ENCODE measurements around the gene PIRT.

Gene PIRT

DNA sequence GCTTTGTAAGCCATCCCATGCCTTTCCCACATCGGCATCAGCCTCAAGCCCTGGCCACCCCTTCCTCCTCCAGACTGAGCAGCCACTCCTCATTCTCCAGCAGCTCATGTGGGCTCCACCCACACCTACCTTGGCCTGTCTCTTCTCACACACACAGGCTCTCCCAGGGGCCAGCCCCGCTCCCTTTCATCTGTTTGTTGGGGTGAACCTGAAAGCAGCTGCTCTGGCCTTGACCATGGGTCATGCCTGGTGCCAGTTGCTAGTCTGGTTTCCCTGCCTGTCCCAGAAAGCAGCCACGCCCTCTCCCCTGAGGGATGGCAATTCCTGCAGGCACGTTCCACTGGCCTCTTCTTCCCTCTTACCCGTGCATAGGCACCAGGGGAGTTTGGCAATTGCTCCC, 22.6 kb downstream of the PIRT start:
- no peak for DNase-seq

DNA sequence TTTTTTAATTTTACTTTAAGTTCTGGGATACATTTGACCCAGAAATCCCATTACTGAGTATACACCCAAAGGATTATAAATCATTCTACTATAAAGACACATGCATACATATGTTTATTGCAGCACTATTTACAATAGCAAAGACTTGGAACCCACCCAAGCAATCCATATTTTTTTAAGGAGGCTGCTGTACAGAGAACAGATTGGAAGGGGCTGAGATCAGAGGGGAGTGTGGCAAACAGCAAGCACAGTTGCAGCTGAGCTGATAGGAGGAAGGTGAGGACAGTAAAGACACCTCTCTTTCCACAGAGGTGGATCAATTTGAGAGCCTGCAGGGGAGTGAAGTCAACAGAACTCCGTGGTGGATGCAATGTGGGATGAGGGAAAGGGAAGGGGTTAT, 23.8 kb downstream of the PIRT start:
- no peak for DNase-seq

DNA sequence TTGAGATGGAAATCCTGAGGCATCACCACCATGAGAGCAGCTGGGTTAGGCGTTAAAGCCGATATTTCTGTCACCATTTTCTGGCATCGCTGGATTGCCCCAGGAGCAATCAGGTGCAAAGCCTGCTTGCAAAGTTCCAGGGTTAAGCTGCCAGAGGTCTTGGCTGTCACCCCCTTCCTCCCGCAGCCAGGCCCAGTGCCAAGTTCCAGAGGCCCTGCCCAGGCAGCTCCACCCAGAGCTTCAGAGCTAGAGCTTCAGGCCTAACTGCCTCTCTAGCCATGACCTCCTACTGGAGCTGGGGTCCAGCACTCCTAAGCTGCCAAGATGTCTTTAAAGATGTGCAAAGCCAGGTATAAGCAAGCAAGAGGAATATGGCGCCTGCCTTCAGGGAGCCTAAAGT, 25.2 kb downstream of the PIRT start:
- DNase-seq, result no peak

DNA sequence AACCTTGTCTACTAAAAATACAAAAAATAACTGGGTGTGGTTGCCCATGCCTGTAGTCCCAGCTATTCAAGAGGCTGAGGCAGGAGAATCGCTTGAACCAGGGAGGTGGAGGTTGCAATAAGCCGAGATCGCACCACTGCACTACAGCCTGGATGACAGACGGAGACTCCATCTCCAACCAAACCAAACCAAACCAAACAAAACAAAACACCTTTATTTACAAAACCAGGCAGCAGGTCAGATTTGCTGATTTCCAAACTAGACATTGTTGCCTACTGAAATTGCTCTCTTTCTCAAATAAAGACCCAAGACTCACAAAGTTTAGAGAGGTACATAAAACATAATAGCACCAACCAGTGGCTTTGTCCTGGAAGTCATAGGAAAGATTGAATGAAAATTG, 28.3 kb downstream of the PIRT start:
- DNase-seq, result no peak

DNA sequence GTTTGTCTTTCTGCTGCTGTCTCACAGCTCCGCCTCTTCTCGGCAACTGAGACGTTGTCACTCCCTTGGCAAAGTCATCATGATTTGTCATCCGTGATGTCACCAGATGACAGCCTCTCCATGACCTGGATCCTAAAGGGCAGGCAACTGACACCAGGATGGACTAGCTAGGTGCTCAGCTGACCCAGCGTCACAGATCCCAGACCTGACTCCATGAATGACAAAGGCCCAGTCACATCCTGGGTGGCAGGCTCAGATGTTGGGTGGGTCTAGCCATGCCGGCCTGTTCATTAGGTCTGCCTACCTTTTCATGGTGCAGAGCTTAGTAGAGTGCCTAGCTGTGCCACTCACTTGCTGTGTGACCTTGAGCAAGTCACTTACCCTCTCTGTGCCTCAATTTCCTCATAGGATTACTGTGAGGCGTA, 30.2 kb downstream of the PIRT start:
- DNase-seq, result no peak

DNA sequence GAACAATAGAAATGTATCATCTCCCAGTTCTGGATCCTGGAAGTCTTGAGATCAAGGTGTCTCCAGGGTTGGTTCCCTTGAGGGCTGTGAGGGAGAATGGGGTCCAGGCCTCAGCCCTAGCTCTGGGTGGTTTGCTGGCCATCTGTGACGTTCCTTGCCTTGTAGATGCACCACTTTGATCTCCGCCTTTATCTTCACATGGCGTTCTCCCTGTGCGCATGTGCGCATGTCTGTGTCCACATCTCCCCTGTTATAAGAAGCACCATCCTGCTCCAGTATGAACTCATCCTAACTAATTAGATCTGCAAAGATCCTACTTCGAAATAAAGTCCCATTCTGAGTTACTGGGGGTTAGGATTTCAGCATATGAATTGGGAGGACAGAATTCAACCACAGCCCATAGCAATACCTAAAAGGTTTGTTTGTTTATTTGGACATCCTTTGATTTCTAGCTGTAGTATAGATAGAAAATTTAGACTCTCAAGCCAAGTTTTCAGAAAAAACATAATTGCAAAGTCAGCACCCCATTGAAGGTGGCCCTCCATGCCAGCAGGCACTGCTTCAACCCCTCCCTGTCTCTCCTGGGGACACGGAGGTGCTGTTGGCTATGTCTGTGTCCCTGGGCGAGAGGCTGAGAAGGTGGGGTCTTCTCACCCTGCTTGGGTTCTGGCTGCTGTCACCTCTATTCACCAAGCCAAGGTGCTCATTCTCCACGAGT, 31.2 kb downstream of the PIRT start:
- no peak for DNase-seq

DNA sequence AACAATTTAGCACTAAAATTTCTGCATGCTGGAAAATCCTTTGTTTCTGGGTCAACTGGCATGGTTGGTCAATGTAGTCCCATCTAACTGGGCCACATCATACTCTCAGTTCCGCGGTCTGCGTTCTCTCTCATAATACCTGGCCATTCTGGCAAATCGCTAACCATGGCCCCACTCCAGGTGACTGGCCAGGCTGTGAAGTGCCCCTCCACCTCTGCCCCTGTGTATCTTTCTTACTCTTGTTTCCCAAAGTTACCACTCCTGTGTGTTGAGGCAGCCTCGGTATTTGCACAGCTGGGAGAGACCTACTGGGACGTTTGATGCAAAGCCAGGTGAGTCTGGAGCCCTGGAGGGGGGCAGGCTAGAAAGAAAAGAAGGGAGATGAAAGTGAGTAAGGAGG, 32.0 kb downstream of the PIRT start:
- DNase-seq, result no peak

DNA sequence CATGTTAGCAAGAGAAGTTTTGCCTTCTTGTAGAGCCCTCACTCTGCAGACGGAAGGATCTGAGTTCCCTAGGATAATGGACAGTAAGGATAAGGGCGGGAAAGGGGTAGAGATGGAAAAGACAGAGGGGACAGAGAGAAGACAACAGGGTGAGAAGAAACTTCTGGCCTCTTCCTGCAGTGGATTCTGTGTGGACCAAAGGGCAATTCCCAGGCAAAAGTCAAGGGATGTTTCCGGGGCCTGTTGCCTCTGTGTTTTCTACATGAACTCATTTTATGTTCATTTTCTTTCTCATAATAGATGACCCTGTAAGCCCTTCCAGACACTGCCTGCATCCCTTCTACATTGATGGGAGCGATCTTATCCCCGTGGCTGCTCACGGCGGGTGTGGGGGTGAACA, 33.3 kb downstream of the PIRT start:
- DNase-seq, result no peak

DNA sequence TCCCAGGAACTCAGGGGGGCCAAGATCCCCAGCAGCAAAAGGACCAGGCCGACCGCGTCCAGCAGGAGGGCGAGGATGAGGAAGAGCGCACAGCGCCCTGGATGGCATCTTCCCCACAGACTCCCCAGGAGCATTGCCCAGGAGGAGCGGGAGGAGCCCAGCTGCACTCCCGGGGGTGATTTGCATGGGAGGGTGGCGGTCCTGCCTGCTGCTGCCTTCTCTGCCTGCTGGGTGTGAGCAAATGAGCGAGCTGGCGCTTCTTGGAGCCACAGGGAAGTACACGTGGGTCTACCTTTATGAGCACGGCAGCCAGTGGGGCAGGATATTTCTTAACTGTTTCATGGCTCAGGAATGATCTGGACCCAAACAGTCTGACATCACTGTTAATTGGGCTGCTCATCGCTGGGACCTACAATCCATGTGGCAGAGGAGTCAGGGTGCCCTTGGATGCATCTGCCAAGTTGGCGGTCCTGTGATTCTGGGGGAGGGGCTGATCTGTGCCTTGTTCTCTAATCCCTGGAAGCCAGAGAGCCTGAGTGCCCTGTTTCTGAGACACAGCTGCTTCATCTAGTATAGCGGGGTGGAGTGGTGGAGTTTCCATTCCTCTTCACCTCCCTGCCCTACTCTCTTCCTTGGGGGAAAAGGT, 33.9 kb downstream of the PIRT start, which contains the start of gene TMEM238L:
TMEM238L (minus strand) TSS at position 270 of the 646 bp plus-strand sequence; CDS start at position 134, 136 bp downstream.
- DNase-seq, result no peak

DNA sequence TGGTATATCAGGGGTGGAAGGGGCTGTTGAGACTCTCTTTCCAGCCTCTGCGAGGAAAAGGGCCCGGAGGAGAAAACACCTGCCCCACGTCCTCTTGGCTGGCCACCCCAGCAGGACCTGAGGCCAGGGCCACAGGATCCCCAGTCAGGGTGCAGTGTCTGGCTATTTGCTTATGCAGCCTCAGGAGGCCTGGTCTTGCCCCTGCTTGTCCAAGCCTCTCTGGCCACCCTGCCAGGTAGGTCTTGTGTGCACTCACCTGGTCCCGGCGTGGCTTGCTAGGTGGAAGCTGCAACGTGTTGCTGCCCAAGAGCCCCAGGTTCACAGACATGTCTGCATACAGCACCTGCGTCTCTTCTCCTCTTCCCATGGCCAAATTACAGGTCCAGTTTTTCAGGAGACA, 34.5 kb downstream of the PIRT start:
- DNase-seq, result no peak

DNA sequence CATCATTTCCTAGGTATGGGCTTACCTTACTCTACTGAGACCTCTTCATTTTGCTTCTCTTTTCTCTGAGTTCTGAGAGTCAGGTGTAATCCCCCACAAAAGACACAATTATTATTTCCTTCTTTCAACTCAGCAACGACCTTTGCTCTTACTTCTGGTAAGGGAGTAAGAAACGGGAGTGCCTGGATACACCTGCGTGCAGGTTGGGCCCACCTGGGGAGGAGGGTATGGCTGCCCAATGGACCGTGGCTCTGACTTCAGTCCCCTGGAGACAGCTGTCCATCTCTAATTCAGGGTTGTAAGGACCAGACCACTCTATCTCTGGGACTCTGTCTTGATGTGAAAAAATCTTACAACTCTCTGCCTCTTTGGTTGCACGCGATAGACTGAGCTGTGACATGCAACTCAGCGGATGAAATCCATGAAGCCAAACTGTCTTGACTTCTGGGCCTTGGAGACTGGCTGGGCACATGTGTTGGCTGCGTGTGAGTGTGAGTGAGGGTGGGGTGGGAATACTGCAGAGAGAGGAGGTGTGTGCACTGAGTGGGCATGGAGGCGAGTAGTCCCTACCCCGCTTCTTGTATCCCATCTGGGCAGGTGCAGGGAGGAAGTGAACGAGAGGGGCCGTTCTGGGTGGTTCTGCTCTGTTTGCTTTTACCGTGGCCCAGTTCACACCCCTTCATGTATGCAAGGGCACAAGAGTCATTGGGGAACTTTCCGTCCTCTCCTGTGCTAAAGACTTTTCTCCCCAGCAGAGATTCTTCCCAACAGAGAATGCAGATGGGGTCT, 35.2 kb downstream of the PIRT start:
- DNase-seq, result no peak

DNA sequence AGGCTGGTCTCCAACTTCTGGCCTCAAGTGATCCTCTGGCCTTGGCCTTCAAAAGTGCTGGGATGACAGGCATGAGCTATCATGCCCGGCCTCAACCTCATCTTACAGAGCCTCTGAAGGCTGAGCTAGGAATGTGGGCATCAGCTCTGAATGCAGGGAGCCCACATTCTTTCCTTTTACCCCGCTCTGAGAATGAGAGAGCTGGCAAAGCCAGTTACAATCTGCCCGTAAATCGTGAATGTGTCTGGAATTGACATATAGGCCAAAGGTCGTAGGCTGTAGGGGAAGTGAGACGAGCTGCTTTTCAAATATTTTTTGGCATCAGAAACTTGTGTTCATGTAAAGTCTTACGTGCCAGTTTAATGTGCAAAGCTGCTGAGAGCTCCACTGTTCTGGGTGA, 38.5 kb downstream of the PIRT start:
- DNase-seq, result no peak

DNA sequence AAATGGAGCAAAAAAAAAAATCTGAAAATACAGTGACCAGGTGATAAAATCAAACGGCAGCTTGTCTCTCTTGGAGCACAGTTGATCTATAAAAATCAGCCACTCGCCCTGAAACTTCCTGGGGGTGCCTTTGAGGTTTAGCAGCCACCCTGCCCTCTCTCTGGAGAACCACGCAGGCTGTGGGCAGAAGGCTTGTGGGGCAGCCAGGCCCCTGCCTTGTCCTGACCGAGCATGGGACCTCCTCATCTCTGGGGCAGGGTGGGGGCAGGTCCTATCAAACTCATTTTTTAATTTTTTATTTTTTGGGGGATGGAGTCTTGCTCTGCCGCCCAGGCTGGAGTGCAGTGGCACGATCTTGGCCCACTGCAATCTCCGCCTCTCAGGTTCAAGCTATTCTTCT, 39.0 kb downstream of the PIRT start:
- no peak for DNase-seq

DNA sequence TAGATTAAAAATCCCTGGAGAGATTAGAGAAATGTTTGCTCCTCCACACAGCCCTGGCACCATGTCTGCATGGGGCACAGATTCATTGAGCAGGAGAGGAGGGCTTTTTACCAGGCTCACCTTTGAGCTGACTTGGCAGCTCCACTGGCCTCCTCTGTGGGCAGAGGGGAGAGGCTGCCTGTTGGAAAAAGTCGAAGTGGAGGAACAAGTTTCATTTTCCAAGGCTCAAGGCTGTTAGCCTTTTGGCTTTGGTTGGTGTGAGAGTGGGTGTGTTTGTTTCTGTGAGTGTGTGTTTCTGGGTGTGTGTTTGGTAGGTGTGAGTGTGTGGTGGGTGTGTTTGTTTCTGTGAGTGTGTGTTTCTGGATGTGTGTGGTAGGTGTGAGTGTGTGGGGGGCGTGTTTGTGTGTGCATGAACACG, 39.5 kb downstream of the PIRT start:
- DNase-seq, result no peak

DNA sequence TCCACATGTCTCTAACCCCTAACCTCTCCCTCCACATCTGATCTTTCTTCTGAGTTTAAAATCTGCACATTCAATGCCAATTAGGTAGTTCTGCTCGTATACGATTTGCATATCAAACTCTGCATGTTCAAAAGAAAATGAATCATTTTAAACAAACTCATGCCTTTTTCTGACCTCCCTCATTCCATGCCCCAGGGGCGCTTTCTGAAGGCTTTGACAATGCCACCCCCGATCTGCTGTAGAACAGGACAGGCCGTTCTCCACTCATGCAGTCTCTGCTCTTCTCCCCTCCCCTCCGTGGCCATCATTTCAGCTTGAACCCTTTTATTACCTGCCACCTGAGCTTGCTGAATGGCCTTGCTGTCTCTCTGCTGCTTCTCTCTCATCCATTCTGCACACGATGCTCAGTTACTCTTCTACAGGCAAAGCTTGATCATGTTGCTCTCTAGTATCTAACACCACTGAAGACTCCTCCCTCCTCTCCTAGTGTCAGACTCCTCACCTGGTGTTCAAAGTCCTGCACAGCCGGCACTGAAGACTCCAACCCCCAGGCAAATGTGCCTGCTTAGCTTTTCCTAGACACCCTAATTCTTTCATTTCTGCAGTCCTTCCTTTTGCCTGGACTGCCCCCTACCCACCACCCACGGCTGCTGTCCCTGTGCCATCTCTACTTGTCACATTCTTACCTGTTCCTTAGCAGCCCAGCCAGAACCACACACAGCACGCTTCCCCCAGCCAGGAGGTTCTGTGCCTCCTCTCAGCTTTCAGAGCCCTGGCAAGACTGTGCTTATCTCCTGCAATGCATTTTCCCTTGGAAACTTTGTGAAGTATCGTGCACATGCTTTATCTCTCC, 40.2 kb downstream of the PIRT start:
- DNase-seq, result no peak

DNA sequence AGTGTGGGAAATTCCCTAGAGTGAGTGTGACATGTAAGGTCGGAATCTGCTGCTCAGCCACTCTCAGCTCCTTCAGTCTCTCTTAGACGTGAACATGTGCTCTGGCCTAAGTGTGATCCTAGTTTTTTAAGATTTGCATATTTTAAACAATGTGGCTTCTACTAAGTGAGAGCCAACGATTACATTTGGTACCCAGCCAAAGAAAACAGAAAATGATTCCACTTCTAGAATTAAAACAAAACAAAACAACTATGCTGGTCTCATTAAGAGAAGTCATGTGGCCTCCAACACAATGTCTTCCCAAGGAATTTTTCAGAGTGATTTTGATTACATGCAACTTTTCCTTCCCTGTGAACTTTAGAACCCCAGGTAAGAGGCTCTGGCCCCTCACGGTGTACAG, 44.1 kb downstream of the PIRT start:
- DNase-seq, result no peak

DNA sequence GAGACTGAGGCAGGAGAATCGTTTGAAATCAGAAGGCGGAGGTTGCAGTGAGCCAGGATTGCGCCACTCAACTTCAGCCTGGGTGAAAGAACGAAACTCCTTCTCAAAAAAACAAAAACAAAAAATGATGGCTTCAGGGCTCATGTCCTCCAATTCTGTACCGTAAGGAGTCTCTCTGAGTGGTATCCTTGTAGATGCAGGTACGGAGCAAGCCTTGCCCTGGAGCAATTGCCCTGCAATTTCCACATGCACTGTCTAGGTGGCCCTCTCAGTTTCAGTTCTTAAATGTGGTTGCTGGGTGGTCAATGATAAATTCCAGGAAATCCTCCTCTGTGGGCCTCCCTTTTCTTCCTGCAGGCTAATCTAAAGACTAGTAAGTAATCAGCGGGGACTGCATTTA, 44.6 kb downstream of the PIRT start:
- DNase-seq, result no peak

DNA sequence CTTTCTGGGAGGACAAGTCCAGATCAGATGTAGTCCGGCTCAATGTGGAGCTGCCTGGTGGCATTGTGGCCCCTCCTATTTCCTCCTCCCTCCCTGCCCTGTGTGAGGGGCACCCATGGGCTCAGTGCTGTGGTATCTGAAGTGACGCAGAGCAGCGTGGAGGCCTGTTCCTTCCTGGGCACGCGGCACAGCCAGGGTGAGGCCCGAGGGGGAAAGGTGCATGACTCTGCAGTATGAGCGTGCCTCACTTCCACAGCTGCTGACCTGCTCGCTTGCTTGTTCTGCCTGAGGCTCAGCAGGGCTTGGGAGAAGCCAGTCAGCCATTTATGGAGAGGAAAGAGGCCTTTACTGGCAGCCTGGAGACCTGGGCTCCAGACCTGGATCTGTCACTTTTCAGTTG, 45.7 kb downstream of the PIRT start:
- no peak for DNase-seq

DNA sequence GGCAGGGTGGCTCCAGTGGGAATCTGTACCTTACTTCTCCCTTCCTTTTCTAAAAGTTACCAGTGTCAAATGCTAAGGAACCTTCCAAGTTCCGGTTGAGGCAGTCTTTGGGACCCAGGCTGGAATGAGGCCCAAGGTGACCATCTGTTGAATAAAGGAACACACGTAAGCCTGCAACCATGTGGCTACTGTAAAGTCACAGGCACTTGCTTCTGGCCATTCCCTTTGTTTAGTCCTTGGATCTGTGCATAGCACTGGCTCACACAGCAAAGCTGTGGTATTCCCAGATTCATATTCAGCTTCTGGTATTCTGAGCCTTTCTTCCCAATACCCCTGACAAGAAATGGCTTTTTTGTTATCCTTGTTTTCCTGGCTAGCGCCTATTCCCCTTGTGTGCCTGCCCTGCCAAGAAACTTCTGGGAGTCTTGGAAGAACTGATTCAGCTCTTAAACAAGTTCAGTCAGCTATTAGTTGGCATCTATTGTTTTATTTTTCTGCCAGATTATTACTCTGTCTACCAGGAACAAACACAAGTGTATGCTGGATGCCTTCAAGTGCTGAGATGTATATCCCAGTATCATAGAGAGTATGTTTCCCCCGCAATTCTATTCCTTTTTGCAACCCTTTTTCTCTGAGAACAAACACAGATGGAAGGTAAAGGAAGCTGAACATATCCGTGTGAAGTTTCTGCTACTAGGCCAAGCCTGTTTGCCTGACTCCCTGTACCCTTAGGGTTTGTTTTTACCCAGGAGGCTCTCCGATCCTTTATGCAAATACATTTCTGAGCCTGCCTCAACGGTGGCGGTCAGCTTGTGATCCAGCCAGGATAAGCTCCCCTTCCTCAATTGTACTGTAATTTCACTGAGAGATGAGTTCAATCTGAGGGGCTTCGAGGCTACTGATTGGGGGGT, 47.1 kb downstream of the PIRT start:
- no peak for DNase-seq

DNA sequence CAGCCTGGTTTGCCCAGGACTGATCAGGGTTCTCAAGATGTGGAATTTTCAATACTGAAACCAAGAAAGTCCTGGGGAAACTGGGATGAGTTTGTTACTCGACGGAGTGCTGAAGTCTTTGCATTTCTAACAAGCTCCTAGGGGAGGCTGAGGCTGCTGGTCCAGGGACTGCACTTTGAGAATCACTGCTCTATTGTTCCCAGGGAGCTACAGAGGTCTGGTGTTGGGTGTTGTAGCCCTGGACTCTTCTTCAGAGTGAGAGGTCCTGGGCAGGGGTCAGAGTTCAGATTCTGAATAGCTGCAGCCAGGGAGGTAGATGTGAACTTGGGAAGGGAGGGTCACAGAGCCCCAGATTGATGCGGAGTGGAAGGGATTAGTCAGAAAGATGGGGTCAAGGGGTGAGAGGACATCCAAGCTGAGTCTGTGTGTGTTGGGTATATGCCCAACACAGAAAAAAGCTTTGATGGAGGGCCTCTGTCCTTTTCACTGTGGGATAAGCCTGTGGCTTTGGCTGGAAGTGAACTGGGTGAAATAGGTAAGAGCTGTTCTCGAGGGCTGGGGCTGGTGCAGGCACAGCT, 48.1 kb downstream of the PIRT start:
- DNase-seq, result no peak

DNA sequence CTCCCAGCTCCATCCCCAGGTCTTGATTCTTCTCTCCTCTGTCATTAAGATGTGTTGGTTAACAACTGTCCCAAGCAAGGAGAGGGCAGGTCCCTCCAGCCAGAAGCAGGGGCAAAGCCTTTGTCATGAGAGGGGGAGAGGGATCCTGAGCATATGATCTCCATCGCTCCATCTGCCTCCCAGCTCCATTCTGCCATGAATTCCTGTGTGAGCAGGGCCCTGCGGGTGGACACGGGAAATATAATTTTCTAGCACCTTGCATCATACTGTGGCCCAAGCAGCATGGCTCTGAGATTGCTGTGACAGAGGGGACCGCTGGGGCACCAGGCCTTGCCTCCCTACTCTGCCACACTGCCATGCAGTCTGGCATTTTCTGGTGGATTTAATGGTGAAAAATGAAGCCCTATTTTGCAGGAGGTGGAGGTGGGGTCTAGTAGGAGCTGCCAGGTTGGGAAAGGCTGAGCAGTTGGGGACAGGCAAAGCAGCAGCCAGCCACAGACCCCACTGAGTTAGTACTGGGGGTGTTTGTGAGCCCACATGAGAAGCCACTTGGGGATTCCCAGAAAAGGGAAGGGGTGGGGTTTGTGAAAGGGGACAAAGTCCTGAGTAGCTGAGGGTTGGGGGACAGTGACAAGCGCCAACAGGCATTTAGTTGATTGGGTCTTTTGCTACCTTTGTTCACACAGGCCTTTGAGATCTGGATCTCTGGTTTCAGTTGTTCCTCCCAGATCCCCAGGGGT, 50.4 kb downstream of the PIRT start:
- DNase-seq, result no peak
